ENCODE measurements around the gene SOCS1.
"Not testable (repeated sequence)": the region's sequence is repeated elsewhere in the genome, so short reads cannot be mapped to it uniquely, and the experiment has no call there.

Gene SOCS1

DNA sequence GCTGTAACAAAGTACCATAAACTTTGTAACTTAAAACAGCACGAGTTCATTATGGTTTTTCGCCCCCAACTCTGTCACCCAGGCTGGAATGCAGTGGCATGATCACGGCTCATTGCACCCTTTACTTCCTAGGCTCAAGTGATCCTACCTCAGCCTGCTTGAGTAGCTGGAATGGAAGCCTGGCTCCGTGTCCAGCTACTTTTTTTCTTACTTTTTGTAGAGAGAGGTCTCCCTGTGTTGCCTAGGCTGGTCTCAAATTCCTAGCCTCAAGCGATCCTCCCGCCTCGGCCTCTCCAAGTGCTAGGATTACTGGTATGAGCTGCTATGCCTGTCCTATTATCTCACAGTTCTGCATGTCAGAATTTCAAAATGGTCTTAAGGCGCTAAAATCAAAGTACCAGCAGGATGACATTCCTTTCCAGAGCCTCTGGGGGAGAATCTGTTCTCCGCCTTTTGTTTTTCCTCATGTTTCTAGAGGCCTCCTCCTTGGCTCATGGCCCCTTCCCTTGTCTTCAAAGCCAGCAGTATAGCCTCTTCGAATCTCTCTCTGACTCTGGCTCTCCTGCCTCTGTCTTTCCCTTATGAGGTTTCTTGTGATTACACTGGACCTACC, 35.2 kb upstream of the SOCS1 start:
- Histone ChIP-seq H3K4me2 (ENCODE audit: low read depth, low read length, poor library complexity, severe bottlenecking) (no peak overlapping the region), H3K36me3 (ENCODE audit: insufficient read depth, low read length) (no peaks in the 10 kb centered on the region), H3F3A (ENCODE audit: low read depth) (no peaks in the 10 kb centered on the region), H3K4me3 (ENCODE audit: low read length, poor library complexity, severe bottlenecking) (no peak overlapping the region), H3K79me2 (ENCODE audit: insufficient read depth, low read length) (no peaks in the 10 kb centered on the region), H3K9me2 (replicated peaks; ENCODE audit: low read depth, low read length) (no peaks in the 10 kb centered on the region), H3K27me3 (ENCODE audit: insufficient read depth, low read length, poor library complexity, severe bottlenecking) (no peaks in the 10 kb centered on the region), H3K9me3 (ENCODE audit: insufficient read depth, low read depth, low read length) (no peaks in the 10 kb centered on the region), H2AFZ (ENCODE audit: low read length) (no peak overlapping the region), H3K4me1 (ENCODE audit: insufficient read depth, low read length, poor library complexity, severe bottlenecking) (peaks cover under 1% of the 10 kb centered on the region), H4K20me1 (ENCODE audit: insufficient read depth, low read length, poor library complexity, severe bottlenecking) (no peaks in the 10 kb centered on the region), H3K9ac (ENCODE audit: low read depth, low read length, poor library complexity, severe bottlenecking) (no peak overlapping the region)
- TF ChIP-seq CTCF (conservative IDR thresholded peaks at IDR 0.05; ENCODE audit: low read length) (no peak), EZH2phosphoT487 (IDR thresholded peaks at IDR 0.05; ENCODE audit: borderline replicate concordance) (no peak)

- H3F3A ChIP-seq (ENCODE audit: low read depth), result no peaks in the 10 kb centered on the region
- H2AFZ ChIP-seq (ENCODE audit: low read length), result no peak overlapping the region
- no peaks in the 10 kb centered on the region for H3K79me2 ChIP-seq (ENCODE audit: insufficient read depth, low read length)
- H3K27me3 ChIP-seq (ENCODE audit: insufficient read depth, low read length, poor library complexity, severe bottlenecking), result no peaks in the 10 kb centered on the region
- no peak overlapping the region for H3K9ac ChIP-seq (ENCODE audit: low read depth, low read length, poor library complexity, severe bottlenecking)
- H3K4me3 ChIP-seq (ENCODE audit: low read length, poor library complexity, severe bottlenecking), result no peak overlapping the region
- H3K4me2 ChIP-seq (ENCODE audit: low read depth, low read length, poor library complexity, severe bottlenecking), result no peak overlapping the region
- TF ChIP-seq EZH2phosphoT487 (IDR thresholded peaks at IDR 0.05; ENCODE audit: borderline replicate concordance) (no peak), CTCF (conservative IDR thresholded peaks at IDR 0.05; ENCODE audit: low read length) (no peak)
- H3K9me3 ChIP-seq (ENCODE audit: insufficient read depth, low read depth, low read length), result no peaks in the 10 kb centered on the region
- H3K4me1 ChIP-seq (ENCODE audit: insufficient read depth, low read length, poor library complexity, severe bottlenecking), result no peaks in the 10 kb centered on the region
- H3K36me3 ChIP-seq (ENCODE audit: insufficient read depth, low read length), result no peaks in the 10 kb centered on the region
- no peaks in the 10 kb centered on the region for H4K20me1 ChIP-seq (ENCODE audit: insufficient read depth, low read length, poor library complexity, severe bottlenecking)
- no peaks in the 10 kb centered on the region for H3K9me2 ChIP-seq (replicated peaks; ENCODE audit: low read depth, low read length)
Measured at GRCh38 chr16:11290102-11290893, 34.3 kb upstream of the SOCS1 start.

DNA sequence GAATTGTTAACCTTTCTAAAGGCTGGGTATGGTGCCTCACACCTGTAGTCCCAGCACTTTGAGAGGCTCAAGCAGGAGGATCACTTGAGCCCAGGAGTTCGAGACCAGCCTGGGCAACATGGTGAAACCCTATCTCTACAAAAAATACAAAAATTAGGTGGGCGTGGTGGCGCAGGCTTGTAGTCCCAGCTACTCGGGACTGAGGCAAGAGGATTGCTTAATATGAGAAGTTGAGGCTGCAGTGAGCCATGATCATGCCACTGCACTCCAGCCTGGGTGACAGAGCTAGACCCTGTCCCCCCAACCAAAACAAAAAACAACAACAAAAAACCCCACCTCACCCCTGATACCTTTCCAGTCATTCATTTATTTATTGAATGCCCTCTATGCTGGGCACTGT, 33.7 kb upstream of the SOCS1 start:
- H2AFZ ChIP-seq (ENCODE audit: low read length); H3K9me3 ChIP-seq (ENCODE audit: insufficient read depth, low read depth, low read length); H3K9ac ChIP-seq (ENCODE audit: low read depth, low read length, poor library complexity, severe bottlenecking); H3F3A ChIP-seq (ENCODE audit: low read depth); H3K79me2 ChIP-seq (ENCODE audit: insufficient read depth, low read length); H3K27me3 ChIP-seq (ENCODE audit: insufficient read depth, low read length, poor library complexity, severe bottlenecking); H3K9me2 ChIP-seq (replicated peaks; ENCODE audit: low read depth, low read length); H4K20me1 ChIP-seq (ENCODE audit: insufficient read depth, low read length, poor library complexity, severe bottlenecking); H3K36me3 ChIP-seq (ENCODE audit: insufficient read depth, low read length); H3K4me1 ChIP-seq (ENCODE audit: insufficient read depth, low read length, poor library complexity, severe bottlenecking); H3K4me3 ChIP-seq (ENCODE audit: low read length, poor library complexity, severe bottlenecking); H3K4me2 ChIP-seq (ENCODE audit: low read depth, low read length, poor library complexity, severe bottlenecking): not testable (repeated sequence)

Data from Loucy (cell line).